ENCODE results near the gene CPSF4L. TPM values are rescaled to one million over a fixed set of nuclear protein-coding genes. Genes with fewer than 3 reads are reported as not detected.

Gene CPSF4L
- total RNA-seq, 2 donors from 2014 or later: not detected

- intact Hi-C loops (cut with DNase I): no loop called here
- H3K4me1 ChIP-seq: peaks cover 4% of the 10 kb centered on the region
- H3K9me3 ChIP-seq: no peaks in the 10 kb centered on the region
- H3K9ac ChIP-seq (ENCODE audit: low read depth in 2 of 2, low read length in 2 of 2): no peak overlapping the region
- peaks cover 3% of the 10 kb centered on the region for H3K36me3 ChIP-seq
- no peak overlapping the region for H3K4me3 ChIP-seq
- no peak overlapping the region for H3K27ac ChIP-seq
- H3K27me3 ChIP-seq: no peaks in the 10 kb centered on the region
- no peak for TF ChIP-seq CTCF (IDR thresholded peaks at IDR 0.05)
- no peak for DNase-seq
Measured at GRCh38 chr17:73205459-73205961, 56.2 kb downstream of the CPSF4L start.

DNA sequence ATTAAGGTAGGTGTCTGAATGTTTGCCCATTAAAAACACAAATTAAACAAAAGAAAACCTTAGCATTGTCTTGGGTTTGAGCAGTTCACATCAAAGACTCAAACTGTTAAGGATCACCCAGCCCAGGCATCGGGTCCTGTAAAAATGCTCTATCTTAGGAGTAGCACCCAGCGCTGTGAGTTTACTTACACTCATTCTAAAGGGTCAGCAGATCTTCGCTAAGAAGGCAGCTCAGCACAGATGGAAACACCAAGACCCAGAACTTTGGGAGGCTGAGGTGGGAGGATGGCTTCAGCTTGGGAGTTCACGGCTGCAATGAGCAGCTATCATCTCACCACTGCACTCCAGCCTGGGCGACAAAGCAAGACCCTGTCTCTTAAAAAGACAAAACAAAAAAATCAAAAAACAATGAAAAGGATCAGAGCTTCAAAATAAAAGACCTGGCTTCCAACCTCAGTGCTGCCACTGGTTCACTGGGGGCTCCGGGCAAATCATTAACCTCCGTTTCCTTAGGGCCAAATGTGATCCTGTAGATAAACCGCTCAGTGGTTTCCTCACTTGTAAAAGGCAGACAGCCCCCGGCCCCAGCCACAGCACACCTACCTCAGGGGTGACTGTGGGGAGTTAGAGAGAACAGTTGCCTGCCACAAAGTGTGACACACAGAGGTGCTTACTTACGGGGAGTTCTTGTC, 57.7 kb downstream of the CPSF4L start:
- H3K9ac ChIP-seq (ENCODE audit: low read depth in 2 of 2, low read length in 2 of 2): peak overlapping the region in 1 of 2 donors; percentile 7
- H3K36me3 ChIP-seq: peaks cover 13% of the 10 kb centered on the region
- DNase-seq: no peak

DNA sequence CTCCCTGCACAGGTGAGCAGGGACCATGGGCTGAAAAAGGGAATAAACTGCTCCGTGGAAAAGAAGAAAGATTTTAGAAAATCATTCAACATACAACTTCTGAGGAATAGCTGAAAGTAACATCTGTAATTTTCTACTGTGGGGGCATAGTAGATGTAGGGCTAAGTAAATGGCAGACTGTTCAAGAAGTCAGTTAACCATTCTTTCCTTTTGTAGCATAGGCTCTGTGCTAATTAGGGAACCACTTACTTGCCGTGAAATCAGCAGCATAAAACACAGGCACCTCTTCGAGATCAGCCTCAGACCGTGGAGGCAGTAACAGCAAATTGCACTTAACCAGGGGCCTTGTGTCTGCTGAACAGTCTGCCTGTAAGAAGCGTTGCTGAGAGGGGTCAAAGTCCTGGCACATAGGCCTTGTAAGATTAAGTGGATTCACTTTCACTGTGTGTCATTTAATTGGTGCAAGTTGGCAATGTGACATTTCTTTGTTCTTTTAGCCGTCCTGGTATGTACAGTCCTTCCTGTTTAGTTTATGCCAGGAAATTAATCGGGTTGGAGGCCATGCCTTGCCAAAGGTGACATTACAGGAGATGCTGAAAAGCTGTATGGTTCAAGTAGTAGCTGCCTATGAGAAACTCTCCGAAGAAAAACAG, 58.4 kb downstream of the CPSF4L start:
- peak overlapping the region; percentile 42 for H3K27ac ChIP-seq
- no peaks in the 10 kb centered on the region for H3K27me3 ChIP-seq
- peaks cover 20% of the 10 kb centered on the region for H3K36me3 ChIP-seq
- peak overlapping the region in 1 of 2 donors; percentile 62 for H3K9ac ChIP-seq (ENCODE audit: low read depth in 2 of 2, low read length in 2 of 2)
- H3K4me3 ChIP-seq: no peak overlapping the region
- H3K4me1 ChIP-seq: peaks cover 4% of the 10 kb centered on the region
- peak; percentile 81 for DNase-seq
- H3K9me3 ChIP-seq: no peaks in the 10 kb centered on the region
- intact Hi-C loops (cut with DNase I): no loop called here
- TF ChIP-seq CTCF (IDR thresholded peaks at IDR 0.05): no peak

More for the DNA sequence above, 57.7 kb downstream of the CPSF4L start:
- Histone ChIP-seq H3K4me3 (no peak overlapping the region), H3K27me3 (no peaks in the 10 kb centered on the region), H3K9me3 (no peaks in the 10 kb centered on the region), H3K27ac (peak overlapping the region; percentile 42), H3K4me1 (peaks cover 4% of the 10 kb centered on the region)
- intact Hi-C loops (cut with DNase I): no loop called here
- TF ChIP-seq CTCF (IDR thresholded peaks at IDR 0.05): no peak

DNA sequence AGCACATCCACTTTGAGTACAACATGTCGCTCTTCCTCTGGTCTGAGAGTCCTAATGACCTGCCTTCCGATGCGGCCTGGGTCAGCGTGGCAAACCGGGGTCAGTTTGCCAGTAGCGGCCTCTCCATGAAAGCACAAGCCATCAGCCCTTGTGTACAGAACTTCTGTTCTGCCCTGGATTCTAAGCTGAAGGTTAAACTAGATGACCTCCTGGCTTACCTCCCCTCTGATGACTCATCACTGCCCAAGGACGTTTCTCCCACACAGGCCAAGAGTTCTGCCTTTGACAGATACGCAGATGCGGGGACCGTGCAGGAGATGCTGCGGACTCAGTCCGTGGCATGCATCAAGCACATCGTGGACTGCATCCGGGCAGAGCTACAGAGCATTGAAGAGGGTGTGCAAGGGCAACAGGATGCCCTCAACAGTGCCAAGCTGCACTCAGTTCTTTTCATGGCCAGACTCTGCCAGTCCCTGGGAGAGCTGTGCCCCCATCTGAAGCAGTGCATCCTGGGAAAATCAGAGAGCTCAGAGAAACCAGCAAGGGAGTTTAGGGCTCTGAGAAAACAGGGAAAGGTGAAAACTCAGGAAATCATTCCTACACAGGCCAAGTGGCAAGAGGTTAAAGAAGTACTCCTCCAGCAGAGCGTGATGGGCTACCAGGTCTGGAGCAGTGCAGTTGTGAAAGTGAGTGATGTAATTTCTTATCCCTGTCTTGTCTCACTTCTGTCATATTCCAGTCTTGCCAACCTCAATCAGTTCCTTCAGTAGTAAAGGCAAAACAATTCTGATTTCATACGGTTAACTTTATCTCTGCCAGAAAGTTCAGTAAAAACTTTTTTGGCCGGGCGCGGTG, 60.2 kb downstream of the CPSF4L start:
- Histone ChIP-seq H3K9me3 (no peaks in the 10 kb centered on the region), H3K27ac (no peak overlapping the region), H3K9ac (ENCODE audit: low read depth in 2 of 2, low read length in 2 of 2) (no peak overlapping the region), H3K27me3 (no peaks in the 10 kb centered on the region), H3K4me3 (no peak overlapping the region), H3K36me3 (peaks cover 31% of the 10 kb centered on the region), H3K4me1 (peaks cover 4% of the 10 kb centered on the region)
- intact Hi-C loops (cut with DNase I): no loop called here
- DNase-seq: no peak
- TF ChIP-seq CTCF (IDR thresholded peaks at IDR 0.05): no peak

- no peak for TF ChIP-seq CTCF (IDR thresholded peaks at IDR 0.05)
- Histone ChIP-seq H3K4me3 (no peak overlapping the region), H3K27ac (no peak overlapping the region), H3K36me3 (peaks cover 31% of the 10 kb centered on the region), H3K4me1 (peaks cover 4% of the 10 kb centered on the region), H3K9ac (ENCODE audit: low read depth in 2 of 2, low read length in 2 of 2) (no peak overlapping the region), H3K27me3 (no peaks in the 10 kb centered on the region), H3K9me3 (no peaks in the 10 kb centered on the region)
- DNase-seq: no peak
- intact Hi-C loops (cut with DNase I): no loop called here
Measured at GRCh38 chr17:73200476-73200875, 61.2 kb downstream of the CPSF4L start.

Measured in colonic mucosa (tissue), 4 donors.